Endometrial microvascular endothelial cells (primary cell): ENCODE results near the gene PCGF1. TPM values are rescaled to one million over a fixed set of nuclear protein-coding genes. Genes with fewer than 3 reads are reported as not detected.
"Not testable (repeated sequence)": the region's sequence is repeated elsewhere in the genome, so short reads cannot be mapped to it uniquely, and the experiment has no call there.

Experiments used
- in situ Hi-C: cut with HindIII; loops from 2 replicates; pipeline ENCODE4 v1.10.0; 2017; ENCODE audit warnings: low sequenced_read_pairs, low pct_unique_long_range_greater_than_20kb; ENCODE audit errors: inconsistent ontology term
- total RNA-seq: library from RNA; depleted of rRNA; stranded (reverse); fragments of >200 nt; gene quantifications from one replicate; pipeline ENCODE4 v1.2.3, GENCODE V29; 2015; ENCODE audit errors: inconsistent ontology term

The PCGF1 gene
- total RNA-seq, 1 donor from 2014 or later, result 17.2 TPM

- in situ Hi-C loops, result not testable (repeated sequence)
Measured at GRCh38 chr2:74483675-74484164, 23.8 kb downstream of the PCGF1 start.

DNA sequence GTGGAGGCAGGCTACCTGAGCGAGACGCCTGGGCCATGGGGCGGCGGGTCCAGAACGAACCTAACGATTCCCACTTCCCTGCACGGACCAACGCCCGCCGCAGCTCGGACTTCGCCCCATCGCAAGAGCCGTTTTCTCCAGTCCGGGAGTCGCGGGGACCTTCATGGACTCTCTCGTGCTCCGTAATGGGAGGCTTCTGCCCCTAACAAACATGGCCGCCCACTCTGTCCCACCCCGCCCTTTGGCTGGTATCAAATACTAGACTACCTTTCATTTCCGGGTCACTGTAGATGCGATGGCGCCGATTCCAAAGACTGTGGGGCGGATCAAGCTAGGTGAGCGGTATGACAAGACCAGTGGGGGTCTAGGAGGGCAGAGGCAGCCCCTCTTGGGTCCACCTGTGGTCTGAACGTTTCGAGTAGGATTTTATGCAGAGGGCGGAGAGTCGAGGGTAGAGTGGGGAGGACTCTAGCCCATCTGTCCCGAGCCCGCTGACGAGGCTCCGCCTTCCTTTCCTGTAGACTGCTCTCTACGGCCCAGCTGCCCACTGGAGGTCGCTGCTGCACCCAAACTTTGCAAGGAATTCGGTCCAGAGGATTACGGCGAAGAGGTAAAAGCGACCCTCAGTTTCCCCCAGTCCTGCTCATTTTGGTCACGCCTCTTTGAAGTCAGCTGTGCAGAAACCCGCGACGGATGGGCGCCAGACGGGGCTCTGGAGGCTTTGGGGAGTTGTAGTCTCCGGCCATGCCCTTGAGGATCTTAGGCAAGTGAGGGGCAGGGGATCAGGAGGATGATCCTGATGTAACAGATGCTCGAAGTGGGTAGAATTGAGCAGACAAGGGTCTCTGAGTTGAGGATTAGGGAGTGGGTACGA lies 24.5 kb downstream of the PCGF1 start, which contains the start of the genes CCDC142 and TTC31:
Gene CCDC142 (minus strand): TSS at position 198 of the 874 bp plus-strand sequence. CDS start 161 bp downstream, at position 37.
Gene TTC31 (plus strand): TSS at position 281 of the 874 bp plus-strand sequence. CDS start 15 bp downstream, at position 296.
- in situ Hi-C loops, result no loop called here

DNA sequence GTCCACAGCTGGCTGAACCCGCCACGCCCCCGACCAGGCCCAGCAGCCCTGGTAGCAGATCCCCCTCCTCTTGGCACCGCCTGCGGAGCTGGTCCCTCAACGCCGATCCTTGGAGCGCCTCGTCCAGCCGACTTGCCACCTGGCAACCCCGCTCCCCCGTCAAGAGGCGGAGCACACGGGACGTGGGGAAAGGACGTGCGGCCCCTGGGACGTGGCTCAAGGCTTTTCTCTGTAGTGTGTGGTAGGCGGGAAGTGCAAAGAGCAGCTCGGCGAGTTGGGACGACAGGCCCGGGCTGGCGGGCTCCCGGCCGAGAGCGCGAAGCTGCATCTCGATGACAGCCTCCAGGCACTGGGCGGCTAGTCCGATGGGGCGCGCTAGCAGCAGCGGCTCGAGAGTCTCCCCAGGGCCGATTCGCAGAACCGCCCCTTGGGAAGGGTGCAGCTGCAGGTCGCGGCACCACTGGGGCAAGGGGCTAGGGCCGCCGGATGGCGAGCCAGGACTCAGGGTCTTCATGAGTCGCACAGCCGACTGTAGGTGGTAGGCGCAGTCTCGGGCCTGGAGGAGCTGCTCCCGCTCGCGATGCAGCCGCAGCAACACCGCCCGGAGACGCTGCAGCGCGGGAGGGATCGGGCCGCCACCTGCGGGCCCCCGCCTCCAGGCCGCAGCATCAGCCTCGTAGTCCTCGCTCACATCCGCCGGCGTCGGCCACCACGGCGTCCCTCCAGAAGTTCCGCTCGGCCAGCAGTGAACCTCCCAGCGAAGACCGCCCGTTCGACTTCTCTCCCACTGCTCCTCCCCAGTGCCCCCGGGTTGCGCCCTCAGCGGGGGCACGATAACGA lies 25.3 kb downstream of the PCGF1 start:
- in situ Hi-C loops, result no loop called here

GRCh38 chr2:74481431-74481830 lies 26.1 kb downstream of the PCGF1 start:
- in situ Hi-C loops, result no loop called here

GRCh38 chr2:74474899-74475298 lies 32.6 kb downstream of the PCGF1 start:
- in situ Hi-C loops, result no loop called here

GRCh38 chr2:74474481-74474880 lies 33.0 kb downstream of the PCGF1 start:
- in situ Hi-C loops, result no loop called here

- in situ Hi-C loops, result no loop called here
Measured at GRCh38 chr2:74472945-74473258, 34.6 kb downstream of the PCGF1 start.

DNA sequence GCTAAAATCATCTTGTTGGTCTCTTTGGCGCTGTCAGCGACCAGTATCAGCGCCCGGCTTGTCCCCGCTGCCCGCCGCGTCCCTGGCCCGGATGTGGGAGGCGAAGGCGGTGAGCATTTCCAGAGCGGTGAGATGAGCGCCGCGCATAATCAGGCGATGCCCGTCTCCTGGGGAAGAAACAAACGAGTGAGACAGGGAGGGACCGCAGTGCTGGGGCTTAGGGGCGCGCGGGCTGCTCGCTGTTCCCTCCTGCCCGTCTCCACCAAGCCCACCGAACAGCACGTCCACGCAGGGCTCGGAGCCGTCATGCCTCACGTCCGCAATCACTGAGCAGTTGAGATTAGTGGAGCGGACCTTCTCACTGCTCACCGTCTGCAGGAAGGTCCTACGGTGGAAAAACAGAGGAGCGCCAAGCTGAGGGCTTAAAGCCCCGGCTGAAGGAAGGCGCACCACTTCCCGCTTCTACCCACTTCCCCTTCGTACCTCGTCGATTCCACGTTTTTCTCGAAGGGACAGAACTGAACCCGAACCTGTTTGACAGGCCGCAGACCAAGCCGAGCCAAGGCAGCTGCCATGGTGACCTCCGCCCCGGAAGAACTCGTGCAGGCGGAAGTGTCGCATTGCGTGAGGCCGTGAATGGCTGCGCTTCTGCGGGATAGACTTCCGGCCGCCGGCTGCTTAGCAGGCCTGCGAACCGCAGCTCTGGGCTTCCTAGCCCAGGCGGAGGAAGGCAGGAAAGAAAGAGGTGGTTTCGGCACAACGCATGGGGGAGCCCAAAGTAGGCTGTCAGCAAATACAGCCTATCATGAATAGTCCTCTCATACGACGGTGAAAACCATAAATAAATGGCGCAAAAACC lies 35.2 kb downstream of the PCGF1 start, which contains the start of gene MRPL53:
Gene MRPL53 (minus strand): TSS at position 595 of the 859 bp plus-strand sequence. CDS start 20 bp downstream, at position 575.
- in situ Hi-C loops, result no loop called here

- in situ Hi-C loops, result no loop called here
Measured at GRCh38 chr2:74471332-74472065, 36.0 kb downstream of the PCGF1 start.

DNA sequence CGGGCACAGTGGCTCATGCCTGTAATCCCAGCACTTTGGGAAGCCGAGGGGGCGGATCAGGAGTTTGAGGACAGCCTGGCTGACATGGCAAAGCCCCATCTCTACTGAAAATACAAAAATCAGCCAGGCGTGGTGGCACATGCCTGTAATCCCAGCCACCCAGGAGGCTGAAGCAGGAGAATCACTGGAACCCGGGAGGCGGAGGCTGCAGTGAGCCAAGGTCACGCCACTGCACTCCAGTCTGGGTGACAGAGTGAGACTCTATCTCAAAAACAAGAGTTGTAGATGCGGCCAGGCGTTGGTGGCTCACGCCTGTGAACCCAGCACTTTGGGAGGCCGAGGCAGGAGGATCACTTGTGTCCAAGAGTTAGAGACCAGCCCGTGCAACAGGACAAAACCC lies 36.8 kb downstream of the PCGF1 start:
- in situ Hi-C loops, result not testable (repeated sequence)

- in situ Hi-C loops, result no loop called here
Measured at GRCh38 chr2:74464406-74464805, 43.1 kb downstream of the PCGF1 start.

DNA sequence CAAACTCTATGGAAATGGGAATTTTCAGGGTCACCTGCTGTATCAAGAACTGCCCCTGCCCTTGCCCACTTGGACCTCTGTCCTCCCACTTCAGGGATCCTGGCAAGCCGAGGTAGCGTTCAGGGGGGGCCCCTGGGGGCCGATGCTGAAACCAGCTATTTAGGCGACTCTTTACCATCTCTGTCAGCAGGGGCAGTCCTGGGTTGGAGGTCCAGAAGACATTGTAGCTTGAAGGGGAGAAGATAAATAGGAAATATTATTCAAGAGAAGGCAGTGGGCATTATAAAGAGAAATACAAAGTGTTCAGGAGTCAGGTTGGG lies 44.7 kb downstream of the PCGF1 start:
- in situ Hi-C loops, result no loop called here

- in situ Hi-C loops, result no loop called here
Measured at GRCh38 chr2:74462054-74462785, 45.3 kb downstream of the PCGF1 start.

GRCh38 chr2:74461187-74462053 lies 46.1 kb downstream of the PCGF1 start:
- in situ Hi-C loops, result no loop called here

DNA sequence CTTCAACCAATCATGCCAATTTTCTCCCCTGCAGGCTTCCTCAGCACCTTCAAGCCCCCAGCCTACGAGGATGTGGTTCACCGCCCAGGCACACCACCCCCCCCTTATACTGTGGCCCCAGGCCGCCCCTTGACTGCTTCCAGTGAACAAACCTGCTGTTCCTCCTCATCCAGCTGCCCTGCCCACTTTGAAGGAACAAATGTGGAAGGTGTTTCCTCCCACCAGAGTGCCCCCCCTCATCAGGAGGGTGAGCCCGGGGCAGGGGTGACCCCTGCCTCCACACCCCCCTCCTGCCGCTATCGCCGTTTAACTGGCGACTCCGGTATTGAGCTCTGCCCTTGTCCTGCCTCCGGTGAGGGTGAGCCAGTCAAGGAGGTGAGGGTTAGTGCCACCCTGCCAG lies 47.3 kb downstream of the PCGF1 start:
- in situ Hi-C loops, result not testable (repeated sequence)

DNA sequence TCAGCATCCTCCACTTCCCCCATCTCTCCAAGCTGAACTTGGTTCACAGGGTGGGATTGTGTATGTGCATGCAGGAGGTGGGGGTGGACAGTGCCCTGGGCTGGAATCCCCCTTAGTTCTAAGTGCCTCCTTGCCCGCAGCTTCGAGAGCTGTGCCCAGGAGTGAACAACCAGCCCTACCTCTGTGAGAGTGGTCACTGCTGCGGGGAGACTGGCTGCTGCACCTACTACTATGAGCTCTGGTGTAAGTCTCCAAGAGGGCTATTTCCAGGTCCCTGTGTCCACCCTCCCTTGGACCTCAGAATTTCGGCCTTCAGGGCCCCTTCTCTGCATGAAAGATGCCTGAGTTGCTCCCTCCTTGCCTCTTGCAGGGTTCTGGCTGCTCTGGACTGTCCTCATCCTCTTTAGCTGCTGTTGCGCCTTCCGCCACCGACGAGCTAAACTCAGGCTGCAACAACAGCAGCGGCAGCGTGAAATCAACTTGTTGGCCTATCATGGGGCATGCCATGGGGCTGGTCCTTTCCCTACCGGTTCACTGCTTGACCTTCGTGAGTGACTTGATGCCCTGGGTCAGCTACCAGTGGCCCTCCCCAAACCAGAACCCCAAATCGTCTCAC lies 47.9 kb downstream of the PCGF1 start:
- in situ Hi-C loops, result not testable (repeated sequence)
